Kidney epithelial cell (primary cell): ENCODE measurements around the gene GPR143. TPM values are rescaled to one million over a fixed set of nuclear protein-coding genes. Genes with fewer than 3 reads are reported as not detected.
"Not testable (repeated sequence)": the region's sequence is repeated elsewhere in the genome, so short reads cannot be mapped to it uniquely, and the experiment has no call there.

ENCODE experiments used
- DNase-seq: peaks from one replicate; pipeline ENCODE4 v3.0.0-alpha.2; 2010; ENCODE audit warnings: low read depth
- H3K27me3 ChIP-seq: 2 replicates; pipeline ENCODE4 v1.6.0; 2011; ENCODE audit warnings: low read length; ENCODE audit not compliant: control insufficient read depth, insufficient read depth
- H3K36me3 ChIP-seq: 2 replicates; pipeline ENCODE4 v1.5.1; 2011; ENCODE audit warnings: low read length; ENCODE audit not compliant: control insufficient read depth, insufficient read depth
- H3K4me3 ChIP-seq: 2 replicates; pipeline ENCODE4 v1.5.1; 2011; ENCODE audit warnings: low read depth, mild to moderate bottlenecking, control low read depth, low read length
- CTCF ChIP-seq: IDR thresholded peaks from 2 replicates; pipeline ENCODE4 v1.5.1; 2011; ENCODE audit warnings: mild to moderate bottlenecking, moderate library complexity, low read length, control low read depth, inconsistent platforms; ENCODE audit not compliant: insufficient read depth, poor library complexity, severe bottlenecking
- total RNA-seq: library from RNA; depleted of rRNA; stranded (reverse); fragments of >200 nt; gene quantifications from 2 replicates; pipeline ENCODE4 v1.2.3, GENCODE V29; 2015

Gene GPR143
- 18.7 and 21.1 TPM in 2 replicates for total RNA-seq

- no peaks in the 10 kb centered on the region for H3K36me3 ChIP-seq
- H3K4me3 ChIP-seq = peak within 1 kb of the TSS; percentile 42
- DNase-seq = no peak
- TF ChIP-seq CTCF = no peak
- H3K27me3 ChIP-seq = peaks cover 3% of the 10 kb centered on the region
Measured at GRCh38 chrX:9765737-9766097, at the start of gene GPR143. TSS of gene GPR143 (minus strand) at chrX:9765847. CDS start at chrX:9765817, 30 bp downstream.

GRCh38 chrX:9811086-9811485, 45.4 kb upstream of the GPR143 start:
- H3K27me3 ChIP-seq, H3K36me3 ChIP-seq, DNase-seq: not testable (repeated sequence)

GRCh38 chrX:9809876-9810275, 44.2 kb upstream of the GPR143 start:
- not testable (repeated sequence) for H3K27me3 ChIP-seq, H3K36me3 ChIP-seq, DNase-seq, H3K4me3 ChIP-seq

More at GRCh38 chrX:9811086-9811485, 45.4 kb upstream of the GPR143 start:
- not testable (repeated sequence) for H3K4me3 ChIP-seq

GRCh38 chrX:9807355-9808182, 41.9 kb upstream of the GPR143 start:
- no peak for TF ChIP-seq CTCF
- H3K27me3 ChIP-seq = no peaks in the 10 kb centered on the region
- no peaks in the 10 kb centered on the region for H3K36me3 ChIP-seq
- DNase-seq = no peak
- H3K4me3 ChIP-seq = no peak overlapping the region

- Histone ChIP-seq H3K36me3 (no peaks in the 10 kb centered on the region), H3K4me3 (no peak overlapping the region), H3K27me3 (no peaks in the 10 kb centered on the region)
- TF ChIP-seq CTCF = no peak
- DNase-seq = no peak
Measured at GRCh38 chrX:9805956-9806355, 40.3 kb upstream of the GPR143 start.

GRCh38 chrX:9804444-9804843, 38.8 kb upstream of the GPR143 start:
- H3K36me3 ChIP-seq = no peaks in the 10 kb centered on the region
- no peaks in the 10 kb centered on the region for H3K27me3 ChIP-seq
- H3K4me3 ChIP-seq = no peak overlapping the region
- TF ChIP-seq CTCF = no peak
- DNase-seq = no peak

GRCh38 chrX:9802737-9803136, 37.1 kb upstream of the GPR143 start:
- no peak for TF ChIP-seq CTCF
- no peaks in the 10 kb centered on the region for H3K36me3 ChIP-seq
- H3K27me3 ChIP-seq = no peaks in the 10 kb centered on the region
- DNase-seq = no peak
- H3K4me3 ChIP-seq = no peak overlapping the region
